HEK293 (cell line): ENCODE measurements around the gene ABHD17C.

Experiments used
- CTCF ChIP-seq: fragments of 450-650 bp; formaldehyde crosslinking; IDR thresholded peaks from 2 replicates; pipeline ENCODE4 v1.5.1; 2016; ENCODE audit warnings: missing biosample characterization, missing genetic modification characterization
- ELK4 ChIP-seq: IDR thresholded peaks from 2 replicates; pipeline ENCODE4 v1.6.1; 2011; ENCODE audit warnings: mild to moderate bottlenecking, low read depth, low read length, borderline replicate concordance
- HOXA7 ChIP-seq: sonication (generic); formaldehyde crosslinking; IDR thresholded peaks from 2 replicates; pipeline ENCODE4 v1.8.1; 2022; ENCODE audit warnings: missing genetic modification reagents, borderline replicate concordance
- TRIM28 ChIP-seq: IDR thresholded peaks from 2 replicates; pipeline ENCODE4 v1.6.1; 2011; ENCODE audit warnings: low read length, control low read depth, borderline replicate concordance
- ZBTB49 ChIP-seq: fragments of 450-650 bp; formaldehyde crosslinking; IDR thresholded peaks from 2 replicates; pipeline ENCODE4 v1.5.1; 2016; ENCODE audit warnings: missing biosample characterization, missing genetic modification characterization, low read depth
- ZNF202 ChIP-seq: fragments of 450-650 bp; formaldehyde crosslinking; IDR thresholded peaks from 2 replicates; pipeline ENCODE4 v1.5.1; 2016; ENCODE audit warnings: missing biosample characterization, missing genetic modification characterization, borderline replicate concordance
- ZNF223 ChIP-seq: fragments of 450-650 bp; formaldehyde crosslinking; IDR thresholded peaks from 2 replicates; pipeline ENCODE4 v1.5.1; 2016; ENCODE audit warnings: missing biosample characterization, missing genetic modification characterization
- ZNF274 ChIP-seq, 2 experiments: fragments of 200-500 bp in 1 of 2; fragments of 450-650 bp in 1 of 2; sonication (Bioruptor generic) in 1 of 2; formaldehyde crosslinking in 1 of 2; IDR thresholded peaks; 2 replicates each; pipeline versions ENCODE4 v1.5.1 to v1.6.1; 2014 to 2016; ENCODE audit warnings: borderline replicate concordance in 1 of 2, inconsistent platforms in 1 of 2, low read length in 1 of 2, missing biosample characterization in 1 of 2, missing genetic modification characterization in 1 of 2
- ZNF514 ChIP-seq: fragments of 450-650 bp; formaldehyde crosslinking; IDR thresholded peaks from 2 replicates; pipeline ENCODE4 v1.5.1; 2016; ENCODE audit warnings: missing biosample characterization, missing genetic modification characterization
- ZNF521 ChIP-seq: fragments of 450-650 bp; formaldehyde crosslinking; IDR thresholded peaks from 2 replicates; pipeline ENCODE4 v1.5.1; 2017; ENCODE audit warnings: missing biosample characterization, mild to moderate bottlenecking, missing genetic modification characterization
- ZSCAN16 ChIP-seq: fragments of 450-650 bp; formaldehyde crosslinking; IDR thresholded peaks from 2 replicates; pipeline ENCODE4 v1.5.1; 2016; ENCODE audit warnings: missing biosample characterization, missing genetic modification characterization
- TF ChIP-seq, protein P1 (sequence below): fragments of 450-650 bp; formaldehyde crosslinking; IDR thresholded peaks from 2 replicates; pipeline ENCODE4 v1.5.1; 2016; ENCODE audit warnings: missing biosample characterization, missing genetic modification characterization
- TF ChIP-seq, protein P2 (sequence below): fragments of 450-650 bp; formaldehyde crosslinking; optimal IDR thresholded peaks from 2 replicates; pipeline ENCODE3; 2016; ENCODE audit warnings: missing biosample characterization, mild to moderate bottlenecking, missing genetic modification characterization

GRCh38 chr15:80673561-80674244 is 21.4 kb upstream of the ABHD17C start:
- no peak for TF ChIP-seq CTCF (tag by site-specific recombination)
- TF ChIP-seq ZNF514 (tag by site-specific recombination): no peak
- TF ChIP-seq, protein P1, sequence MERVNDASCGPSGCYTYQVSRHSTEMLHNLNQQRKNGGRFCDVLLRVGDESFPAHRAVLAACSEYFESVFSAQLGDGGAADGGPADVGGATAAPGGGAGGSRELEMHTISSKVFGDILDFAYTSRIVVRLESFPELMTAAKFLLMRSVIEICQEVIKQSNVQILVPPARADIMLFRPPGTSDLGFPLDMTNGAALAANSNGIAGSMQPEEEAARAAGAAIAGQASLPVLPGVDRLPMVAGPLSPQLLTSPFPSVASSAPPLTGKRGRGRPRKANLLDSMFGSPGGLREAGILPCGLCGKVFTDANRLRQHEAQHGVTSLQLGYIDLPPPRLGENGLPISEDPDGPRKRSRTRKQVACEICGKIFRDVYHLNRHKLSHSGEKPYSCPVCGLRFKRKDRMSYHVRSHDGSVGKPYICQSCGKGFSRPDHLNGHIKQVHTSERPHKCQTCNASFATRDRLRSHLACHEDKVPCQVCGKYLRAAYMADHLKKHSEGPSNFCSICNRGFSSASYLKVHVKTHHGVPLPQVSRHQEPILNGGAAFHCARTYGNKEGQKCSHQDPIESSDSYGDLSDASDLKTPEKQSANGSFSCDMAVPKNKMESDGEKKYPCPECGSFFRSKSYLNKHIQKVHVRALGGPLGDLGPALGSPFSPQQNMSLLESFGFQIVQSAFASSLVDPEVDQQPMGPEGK (tag by site-specific recombination): no peak
- no peak for TF ChIP-seq ZNF274 (IDR thresholded peaks at IDR 0.05; ENCODE audit: low read length)
- TF ChIP-seq ZNF274 (tag by site-specific recombination; IDR thresholded peaks at IDR 0.05; ENCODE audit: borderline replicate concordance): no peak
- TF ChIP-seq TRIM28: no peak
- TF ChIP-seq ZBTB49: no peak
- TF ChIP-seq ZNF223 (tag by site-specific recombination): no peak
- no peak for TF ChIP-seq ZSCAN16
- TF ChIP-seq ZNF521 (tag by site-specific recombination): no peak
- TF ChIP-seq, protein P2, sequence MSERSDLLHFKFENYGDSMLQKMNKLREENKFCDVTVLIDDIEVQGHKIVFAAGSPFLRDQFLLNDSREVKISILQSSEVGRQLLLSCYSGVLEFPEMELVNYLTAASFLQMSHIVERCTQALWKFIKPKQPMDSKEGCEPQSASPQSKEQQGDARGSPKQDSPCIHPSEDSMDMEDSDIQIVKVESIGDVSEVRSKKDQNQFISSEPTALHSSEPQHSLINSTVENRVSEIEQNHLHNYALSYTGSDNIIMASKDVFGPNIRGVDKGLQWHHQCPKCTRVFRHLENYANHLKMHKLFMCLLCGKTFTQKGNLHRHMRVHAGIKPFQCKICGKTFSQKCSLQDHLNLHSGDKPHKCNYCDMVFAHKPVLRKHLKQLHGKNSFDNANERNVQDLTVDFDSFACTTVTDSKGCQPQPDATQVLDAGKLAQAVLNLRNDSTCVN (tag by site-specific recombination): no peak
- no peak for TF ChIP-seq HOXA7 (CRISPR knock-in tag)
- no peak for TF ChIP-seq ZNF202 (tag by site-specific recombination)
- TF ChIP-seq ELK4: no peak
